Heart left ventricle (tissue), 13 donors: ENCODE data around the gene CHRD.

Source experiments
- POLR2A ChIP-seq, 2 donors: fragments of 450-650 bp; IDR thresholded peaks; one replicate each; pipeline ENCODE4 v1.6.1; 2017; ENCODE audit warnings: antibody characterized with exemption in 2 of 2, mild to moderate bottlenecking in 2 of 2, moderate library complexity in 2 of 2
- TF ChIP-seq, protein P1 (sequence below), 12 donors: fragments of 200-600 bp; sonication (generic) in 4 of 12; IDR thresholded peaks; one replicate each; pipeline versions ENCODE4 v1.5.0 to v1.8.0; 2018 to 2022; ENCODE audit warnings: antibody characterized with exemption in 12 of 12, mild to moderate bottlenecking in 5 of 12
- donor health status: ischemic (EF 13 %, LVEDD 7.1; RV severe dilation, severe dysfunction).
- donor health status: DM: no; HTN: yes; CAD: no.
- donor health status: DM: no; HTN: no; CAD: no.
- donor health status: ischemic (EF 25% LVEDD 6.9; RV normal size, moderate dysfunction).
- donor health status: ischemic (EF 25% LVEDD 5.7; RV mildly dilated, moderate dysfunction).
- donor health status: ischemic (EF 35%, LVEDD 5.7; RV mildly dilated, moderate dysfunction).
- donor health status: nonischemic (EF 11% LVEDD 7.7; RV severe dilation, severe dysfunction).
- donor health status: DM: yes; HTN: yes; CAD: no.
- donor health status: PGD.
- donor health status: ischemic (EF 29% LVEDD 5.4; RV normal size, mild dysfunction).
- donor health status: nonischemic (EF 23%, LVEDD 6.1; RV moderate dilation, normal function).

DNA sequence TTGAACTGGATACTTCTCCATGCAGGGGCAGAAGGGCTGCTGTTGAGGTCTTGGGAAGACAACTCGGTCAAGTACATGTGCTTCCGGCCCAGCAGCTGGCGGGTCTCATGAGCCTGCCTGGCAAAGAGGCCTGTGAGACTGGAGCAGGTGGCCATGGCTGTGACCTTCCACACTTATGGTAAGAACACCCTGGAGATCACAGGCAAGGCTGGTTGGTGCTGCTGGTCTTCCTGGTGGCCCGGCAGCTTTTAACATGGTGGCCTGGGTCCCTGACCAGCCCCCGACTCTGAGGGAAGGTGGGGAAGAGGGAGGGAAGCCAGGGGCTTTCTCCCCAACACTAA lies 15.4 kb downstream of the CHRD start:
- TF ChIP-seq, protein P1, sequence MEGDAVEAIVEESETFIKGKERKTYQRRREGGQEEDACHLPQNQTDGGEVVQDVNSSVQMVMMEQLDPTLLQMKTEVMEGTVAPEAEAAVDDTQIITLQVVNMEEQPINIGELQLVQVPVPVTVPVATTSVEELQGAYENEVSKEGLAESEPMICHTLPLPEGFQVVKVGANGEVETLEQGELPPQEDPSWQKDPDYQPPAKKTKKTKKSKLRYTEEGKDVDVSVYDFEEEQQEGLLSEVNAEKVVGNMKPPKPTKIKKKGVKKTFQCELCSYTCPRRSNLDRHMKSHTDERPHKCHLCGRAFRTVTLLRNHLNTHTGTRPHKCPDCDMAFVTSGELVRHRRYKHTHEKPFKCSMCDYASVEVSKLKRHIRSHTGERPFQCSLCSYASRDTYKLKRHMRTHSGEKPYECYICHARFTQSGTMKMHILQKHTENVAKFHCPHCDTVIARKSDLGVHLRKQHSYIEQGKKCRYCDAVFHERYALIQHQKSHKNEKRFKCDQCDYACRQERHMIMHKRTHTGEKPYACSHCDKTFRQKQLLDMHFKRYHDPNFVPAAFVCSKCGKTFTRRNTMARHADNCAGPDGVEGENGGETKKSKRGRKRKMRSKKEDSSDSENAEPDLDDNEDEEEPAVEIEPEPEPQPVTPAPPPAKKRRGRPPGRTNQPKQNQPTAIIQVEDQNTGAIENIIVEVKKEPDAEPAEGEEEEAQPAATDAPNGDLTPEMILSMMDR (IDR thresholded peaks at IDR 0.05): no peak
- no peak for TF ChIP-seq POLR2A (IDR thresholded peaks at IDR 0.05)
